HG02884 (cell line): ENCODE measurements around the gene BCL2L2.

Source experiments
- ATAC-seq: cut with Tn5 transposase; IDR thresholded peaks from one replicate; pipeline ENCODE4 v1.9.1; 2021; ENCODE audit warnings: mild to moderate bottlenecking, moderate library complexity; ENCODE audit not compliant: unreplicated experiment

Gene BCL2L2

GRCh38 chr14:23352506-23353432 lies 46.1 kb downstream of the BCL2L2 start, which contains the start of gene SLC22A17:
TSS of gene SLC22A17 (minus strand) at chr14:23352887.
- no peak for ATAC-seq

- no peak for ATAC-seq
Observed at GRCh38 chr14:23353433-23353780, 46.8 kb downstream of the BCL2L2 start.

- ATAC-seq = no peak
Observed at GRCh38 chr14:23354990-23355389, 48.4 kb downstream of the BCL2L2 start.

- no peak for ATAC-seq
Observed at GRCh38 chr14:23355871-23356435, 49.3 kb downstream of the BCL2L2 start.

- ATAC-seq = no peak
Observed at GRCh38 chr14:23356662-23357061, 50.0 kb downstream of the BCL2L2 start.

GRCh38 chr14:23357261-23357660 lies 50.6 kb downstream of the BCL2L2 start:
- ATAC-seq = no peak

GRCh38 chr14:23358042-23358441 lies 51.4 kb downstream of the BCL2L2 start:
- no peak for ATAC-seq

GRCh38 chr14:23358553-23359166 lies 52.0 kb downstream of the BCL2L2 start:
- no peak for ATAC-seq

GRCh38 chr14:23359167-23359626 lies 52.6 kb downstream of the BCL2L2 start:
- no peak for ATAC-seq

GRCh38 chr14:23359722-23360447 lies 53.3 kb downstream of the BCL2L2 start:
- ATAC-seq = no peak

GRCh38 chr14:23360496-23360895 lies 53.9 kb downstream of the BCL2L2 start:
- ATAC-seq = no peak

GRCh38 chr14:23361320-23361719 lies 54.7 kb downstream of the BCL2L2 start:
- ATAC-seq = no peak
